HG03159 (cell line): ENCODE results near the gene SNUPN.

Experiments used
- ATAC-seq: cut with Tn5 transposase; IDR thresholded peaks from one replicate; pipeline ENCODE4 v1.9.1; 2021; ENCODE audit warnings: mild to moderate bottlenecking, moderate library complexity; ENCODE audit not compliant: unreplicated experiment

The SNUPN gene

GRCh38 chr15:75625542-75626347 is at the start of gene SNUPN:
TSS of gene SNUPN (minus strand) at chr15:75625725. CDS start at chr15:75621051, 4,674 bp downstream.
- peak; percentile 78 for ATAC-seq

- ATAC-seq, result no peak
These were observed 48.8 kb upstream of the SNUPN start for GRCh38 chr15:75674366-75674765.

GRCh38 chr15:75673426-75674235 is 48.1 kb upstream of the SNUPN start:
- no peak for ATAC-seq

- no peak for ATAC-seq
These were observed 47.3 kb upstream of the SNUPN start for GRCh38 chr15:75672646-75673425.

GRCh38 chr15:75671730-75672602 is 46.4 kb upstream of the SNUPN start:
- ATAC-seq, result no peak

- no peak for ATAC-seq
These were observed 44.3 kb upstream of the SNUPN start for GRCh38 chr15:75669879-75670212.

- ATAC-seq, result no peak
These were observed 43.8 kb upstream of the SNUPN start for GRCh38 chr15:75669191-75669878.

- no peak for ATAC-seq
These were observed 41.4 kb upstream of the SNUPN start for GRCh38 chr15:75666823-75667501.

- ATAC-seq, result no peak
These were observed 38.5 kb upstream of the SNUPN start for GRCh38 chr15:75663931-75664421.

GRCh38 chr15:75662823-75663519 is 37.4 kb upstream of the SNUPN start:
- no peak for ATAC-seq

GRCh38 chr15:75661756-75662140 is 36.2 kb upstream of the SNUPN start:
- no peak for ATAC-seq

GRCh38 chr15:75661100-75661755 is 35.7 kb upstream of the SNUPN start:
- no peak for ATAC-seq

- no peak for ATAC-seq
These were observed 34.6 kb upstream of the SNUPN start for GRCh38 chr15:75659928-75660645.

GRCh38 chr15:75659141-75659771 is 33.7 kb upstream of the SNUPN start:
- no peak for ATAC-seq

- ATAC-seq, result no peak
These were observed 31.3 kb upstream of the SNUPN start for GRCh38 chr15:75656813-75657212.

GRCh38 chr15:75656331-75656730 is 30.8 kb upstream of the SNUPN start:
- ATAC-seq, result no peak

- ATAC-seq, result no peak
These were observed 30.4 kb upstream of the SNUPN start for GRCh38 chr15:75655931-75656330.
